Fibroblast of villous mesenchyme (primary cell): ENCODE measurements around the gene ZNF599. TPM values are rescaled to one million over a fixed set of nuclear protein-coding genes. Genes with fewer than 3 reads are reported as not detected.
A peak's percentile ranks its signal among the peaks of the same experiment; 100 is the strongest.

Experiments
- DNase-seq: peaks from one replicate; pipeline ENCODE4 v3.0.0-alpha.2; 2010; ENCODE audit warnings: low read depth
- H3K4me3 ChIP-seq: 2 replicates; pipeline ENCODE4 v1.5.1; 2011; ENCODE audit warnings: low read depth, mild to moderate bottlenecking, low read length
- CTCF ChIP-seq: IDR thresholded peaks from 2 replicates; pipeline ENCODE4 v1.5.1; 2012; ENCODE audit warnings: low read depth, mild to moderate bottlenecking, low read length; ENCODE audit not compliant: insufficient read depth
- total RNA-seq: library from RNA; depleted of rRNA; stranded (reverse); fragments of >200 nt; gene quantifications from 2 replicates; pipeline ENCODE4 v1.2.3, GENCODE V29; 2012

ZNF599 gene
- total RNA-seq, 1 donor: 7.8 TPM

- TF ChIP-seq CTCF: no peak
Observed at GRCh38 chr19:34778342-34778741, 5.3 kb upstream of the ZNF599 start.

GRCh38 chr19:34774857-34775256 lies 1.8 kb upstream of the ZNF599 start:
- no peak for TF ChIP-seq CTCF
- no peak overlapping the region for H3K4me3 ChIP-seq
- no peak for DNase-seq

More at GRCh38 chr19:34778342-34778741, 5.3 kb upstream of the ZNF599 start:
- H3K4me3 ChIP-seq: no peak overlapping the region
- no peak for DNase-seq

GRCh38 chr19:34773555-34773864 lies 495 bp upstream of the ZNF599 start:
- no peak for DNase-seq
- H3K4me3 ChIP-seq: peak overlapping the region; percentile 94
- TF ChIP-seq CTCF: no peak

- DNase-seq: no peak
- H3K4me3 ChIP-seq: no peak overlapping the region
- no peak for TF ChIP-seq CTCF
Observed at GRCh38 chr19:34767951-34768350, 5.1 kb downstream of the ZNF599 start.

- no peak overlapping the region for H3K4me3 ChIP-seq
- TF ChIP-seq CTCF: no peak
- no peak for DNase-seq
Observed at GRCh38 chr19:34766386-34766785, 6.6 kb downstream of the ZNF599 start.

- no peak for TF ChIP-seq CTCF
- DNase-seq: no peak
- no peak overlapping the region for H3K4me3 ChIP-seq
Observed at GRCh38 chr19:34759218-34759917, 13.6 kb downstream of the ZNF599 start.

- H3K4me3 ChIP-seq: no peak overlapping the region
- no peak for DNase-seq
- no peak for TF ChIP-seq CTCF
Observed at GRCh38 chr19:34757441-34757840, 15.6 kb downstream of the ZNF599 start.
